ENCODE measurements around the gene EPHA8. TPM values are rescaled to one million over a fixed set of nuclear protein-coding genes. Genes with fewer than 3 reads are reported as not detected.

Gene EPHA8
- total RNA-seq, 1 donor: not detected

DNA sequence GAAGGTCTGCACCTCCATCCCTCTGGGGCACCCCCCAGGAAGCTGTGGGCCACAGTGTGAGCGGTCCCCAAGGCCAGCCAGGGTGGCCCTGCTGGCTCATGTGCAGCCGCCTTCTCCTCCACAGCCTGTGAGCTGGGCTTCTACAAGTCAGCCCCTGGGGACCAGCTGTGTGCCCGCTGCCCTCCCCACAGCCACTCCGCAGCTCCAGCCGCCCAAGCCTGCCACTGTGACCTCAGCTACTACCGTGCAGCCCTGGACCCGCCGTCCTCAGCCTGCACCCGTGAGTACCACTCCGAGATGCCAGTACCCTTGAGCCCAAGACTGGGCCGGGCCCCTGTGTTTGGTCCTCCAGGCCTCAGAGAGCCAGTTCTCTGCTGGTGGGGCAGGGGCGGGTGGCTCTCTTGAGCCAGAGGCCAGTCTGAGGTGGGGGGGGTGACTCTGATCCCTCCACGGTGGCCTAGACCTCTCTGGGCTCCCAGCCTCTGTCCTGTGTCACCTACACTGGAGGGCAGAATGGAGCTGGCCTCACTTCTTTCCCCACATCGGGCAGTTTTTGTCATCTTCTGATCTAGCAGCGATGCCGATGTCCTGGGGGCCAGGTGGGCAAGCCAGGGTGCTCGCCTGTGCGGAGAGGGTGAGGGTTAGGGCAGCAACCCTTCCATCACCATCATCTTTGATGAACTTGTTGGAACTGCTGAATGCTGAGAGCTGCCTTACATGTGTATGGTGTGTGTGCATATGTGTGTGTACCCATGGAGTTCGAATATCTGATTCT, 23.3 kb downstream of the EPHA8 start:
- no peak overlapping the region for H3K4me3 ChIP-seq (ENCODE audit: low read depth, low read length)
- TF ChIP-seq, protein P1, sequence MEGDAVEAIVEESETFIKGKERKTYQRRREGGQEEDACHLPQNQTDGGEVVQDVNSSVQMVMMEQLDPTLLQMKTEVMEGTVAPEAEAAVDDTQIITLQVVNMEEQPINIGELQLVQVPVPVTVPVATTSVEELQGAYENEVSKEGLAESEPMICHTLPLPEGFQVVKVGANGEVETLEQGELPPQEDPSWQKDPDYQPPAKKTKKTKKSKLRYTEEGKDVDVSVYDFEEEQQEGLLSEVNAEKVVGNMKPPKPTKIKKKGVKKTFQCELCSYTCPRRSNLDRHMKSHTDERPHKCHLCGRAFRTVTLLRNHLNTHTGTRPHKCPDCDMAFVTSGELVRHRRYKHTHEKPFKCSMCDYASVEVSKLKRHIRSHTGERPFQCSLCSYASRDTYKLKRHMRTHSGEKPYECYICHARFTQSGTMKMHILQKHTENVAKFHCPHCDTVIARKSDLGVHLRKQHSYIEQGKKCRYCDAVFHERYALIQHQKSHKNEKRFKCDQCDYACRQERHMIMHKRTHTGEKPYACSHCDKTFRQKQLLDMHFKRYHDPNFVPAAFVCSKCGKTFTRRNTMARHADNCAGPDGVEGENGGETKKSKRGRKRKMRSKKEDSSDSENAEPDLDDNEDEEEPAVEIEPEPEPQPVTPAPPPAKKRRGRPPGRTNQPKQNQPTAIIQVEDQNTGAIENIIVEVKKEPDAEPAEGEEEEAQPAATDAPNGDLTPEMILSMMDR (IDR thresholded peaks at IDR 0.05; ENCODE audit: insufficient read depth, low read length): no peak
- no peak for DNase-seq (ENCODE audit: low read depth)

DNA sequence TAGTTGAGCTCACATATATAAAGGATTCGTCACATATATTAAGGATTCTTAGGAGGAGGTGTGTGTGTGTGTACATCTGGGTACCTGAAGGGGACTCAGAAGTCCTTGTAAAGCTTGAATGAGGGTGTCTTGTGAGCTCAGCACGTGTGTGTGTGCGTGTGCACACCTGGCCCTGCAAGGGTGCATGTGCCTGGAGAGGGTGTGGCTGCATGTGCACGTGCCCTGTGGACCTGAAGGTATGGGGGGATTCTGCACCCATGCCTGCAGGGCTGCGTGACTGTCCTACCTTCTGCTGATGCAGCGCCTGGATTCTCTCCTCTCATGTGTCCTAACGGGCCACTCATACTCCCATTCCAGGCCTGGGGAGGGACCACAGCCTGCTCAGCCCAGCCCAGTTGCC, 24.0 kb downstream of the EPHA8 start:
- TF ChIP-seq, protein P1 (IDR thresholded peaks at IDR 0.05; ENCODE audit: insufficient read depth, low read length): no peak
- no peak overlapping the region for H3K4me3 ChIP-seq (ENCODE audit: low read depth, low read length)
- DNase-seq (ENCODE audit: low read depth): no peak

DNA sequence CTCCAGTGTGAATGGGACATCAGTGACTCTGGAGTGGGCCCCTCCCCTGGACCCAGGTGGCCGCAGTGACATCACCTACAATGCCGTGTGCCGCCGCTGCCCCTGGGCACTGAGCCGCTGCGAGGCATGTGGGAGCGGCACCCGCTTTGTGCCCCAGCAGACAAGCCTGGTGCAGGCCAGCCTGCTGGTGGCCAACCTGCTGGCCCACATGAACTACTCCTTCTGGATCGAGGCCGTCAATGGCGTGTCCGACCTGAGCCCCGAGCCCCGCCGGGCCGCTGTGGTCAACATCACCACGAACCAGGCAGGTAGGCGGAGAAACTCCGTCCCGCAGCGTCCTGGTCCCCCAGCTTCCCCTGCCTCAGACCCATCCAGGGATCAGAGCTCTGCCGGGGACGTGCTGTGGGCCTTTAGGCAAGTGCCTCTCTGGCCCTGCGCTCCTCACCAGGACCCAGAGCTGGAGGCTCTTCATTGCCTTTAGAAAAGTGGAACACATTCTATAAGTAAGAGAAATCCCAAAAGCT, 25.7 kb downstream of the EPHA8 start:
- TF ChIP-seq, protein P1 (IDR thresholded peaks at IDR 0.05; ENCODE audit: insufficient read depth, low read length): no peak
- no peak for DNase-seq (ENCODE audit: low read depth)
- H3K4me3 ChIP-seq (ENCODE audit: low read depth, low read length): no peak overlapping the region

DNA sequence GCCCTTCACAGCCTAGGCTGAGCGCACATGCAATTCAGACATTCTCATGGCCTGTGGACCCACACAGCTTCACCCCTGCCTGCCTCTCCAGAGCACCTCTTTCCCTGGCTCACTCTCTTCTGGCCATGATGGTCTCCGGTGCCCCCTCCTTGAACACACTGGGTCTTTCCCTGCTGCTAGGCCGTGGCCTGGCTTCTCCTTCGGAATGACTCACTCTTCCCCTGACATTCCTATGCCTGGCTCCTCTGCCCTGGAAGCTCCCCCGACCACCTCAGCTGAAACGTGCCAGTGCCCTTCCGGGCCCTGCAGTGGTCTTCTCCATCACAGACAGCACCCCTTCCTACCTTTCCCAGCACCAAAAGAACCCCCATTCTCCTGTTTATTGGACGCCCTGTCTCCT, 28.3 kb downstream of the EPHA8 start:
- TF ChIP-seq, protein P1 (IDR thresholded peaks at IDR 0.05; ENCODE audit: insufficient read depth, low read length): no peak
- no peak overlapping the region for H3K4me3 ChIP-seq (ENCODE audit: low read depth, low read length)
- DNase-seq (ENCODE audit: low read depth): no peak

DNA sequence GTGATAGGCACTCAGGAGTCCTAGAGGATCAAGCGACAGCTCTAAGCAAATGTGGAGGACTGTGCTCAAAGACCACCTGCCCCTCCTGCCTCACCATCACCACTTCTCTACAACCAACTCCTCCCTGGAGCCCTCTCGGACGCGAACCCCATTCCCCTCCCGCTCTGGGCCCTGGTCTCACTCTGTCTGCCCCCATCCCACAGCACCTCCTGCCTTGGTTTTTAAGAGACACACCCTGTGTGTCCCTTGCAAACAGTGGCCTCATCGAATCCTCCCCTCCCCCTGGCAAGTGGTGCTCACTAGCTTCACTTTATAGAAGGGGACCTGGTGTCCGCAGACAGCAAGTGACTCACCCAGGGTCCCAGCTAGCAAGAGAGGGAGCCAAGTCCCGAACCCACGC, 28.8 kb downstream of the EPHA8 start:
- no peak overlapping the region for H3K4me3 ChIP-seq (ENCODE audit: low read depth, low read length)
- DNase-seq (ENCODE audit: low read depth): no peak
- TF ChIP-seq, protein P1 (IDR thresholded peaks at IDR 0.05; ENCODE audit: insufficient read depth, low read length): no peak

DNA sequence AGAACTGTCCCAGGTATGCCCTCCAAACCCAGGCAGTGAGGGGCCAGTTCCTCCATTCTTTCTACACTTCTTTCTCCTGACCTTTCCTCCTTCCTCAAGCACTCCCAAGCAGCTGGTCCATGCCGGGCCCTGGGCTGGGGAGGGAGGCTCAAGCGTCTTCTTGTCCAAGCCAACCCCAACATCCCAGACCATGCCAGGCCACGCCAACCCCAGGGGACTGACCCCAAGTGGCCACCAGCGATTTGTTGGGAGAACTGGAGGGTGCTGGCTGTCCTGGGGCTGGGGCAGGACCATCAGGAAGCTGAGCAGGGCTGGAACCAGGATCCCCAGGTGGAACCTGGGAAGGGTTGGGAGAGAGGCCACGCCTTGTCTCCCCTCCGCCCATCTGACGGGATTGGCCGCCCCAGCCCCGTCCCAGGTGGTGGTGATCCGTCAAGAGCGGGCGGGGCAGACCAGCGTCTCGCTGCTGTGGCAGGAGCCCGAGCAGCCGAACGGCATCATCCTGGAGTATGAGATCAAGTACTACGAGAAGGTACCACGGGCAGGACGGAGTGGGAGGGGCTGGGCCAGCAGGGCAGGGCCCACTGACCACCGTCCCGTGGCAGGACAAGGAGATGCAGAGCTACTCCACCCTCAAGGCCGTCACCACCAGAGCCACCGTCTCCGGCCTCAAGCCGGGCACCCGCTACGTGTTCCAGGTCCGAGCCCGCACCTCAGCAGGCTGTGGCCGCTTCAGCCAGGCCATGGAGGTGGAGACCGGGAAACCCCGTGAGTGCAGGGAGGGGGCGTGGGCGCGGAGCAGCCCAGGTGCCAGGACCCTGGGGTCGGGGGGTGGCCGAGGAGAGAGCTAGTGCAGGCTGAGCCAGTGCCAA, 29.9 kb downstream of the EPHA8 start:
- TF ChIP-seq, protein P1 (IDR thresholded peaks at IDR 0.05; ENCODE audit: insufficient read depth, low read length): no peak
- DNase-seq (ENCODE audit: low read depth): no peak
- no peak overlapping the region for H3K4me3 ChIP-seq (ENCODE audit: low read depth, low read length)
